Measurements from ENCODE around the gene ZNF514.

The ZNF514 gene

GRCh38 chr2:95174031-95174542 is 14.4 kb upstream of the ZNF514 start:
- WGBS, result 94% methylated on average over 2 of the region's 2 CpGs
- H2BK120ac ChIP-seq (ENCODE audit: low read depth, low read length), result no peak overlapping the region
- H4K8ac ChIP-seq (ENCODE audit: low read length), result no peak overlapping the region
- H4K91ac ChIP-seq (ENCODE audit: low read length), result no peak overlapping the region
- no peak overlapping the region for H3K9ac ChIP-seq (ENCODE audit: low read length)
- H3K9me3 ChIP-seq (ENCODE audit: control insufficient read depth, low read length), result no peaks in the 10 kb centered on the region
- no peak overlapping the region for H3K27ac ChIP-seq (ENCODE audit: low read length, poor library complexity, severe bottlenecking)
- H3K4ac ChIP-seq (ENCODE audit: low read depth in 1 of 2, low read length in 2 of 2), result no peak overlapping the region
- H3K4me2 ChIP-seq (ENCODE audit: low read length, poor library complexity, severe bottlenecking), result no peak overlapping the region
- H2BK5ac ChIP-seq (ENCODE audit: low read depth, low read length, poor library complexity, severe bottlenecking), result no peak overlapping the region
- no peak overlapping the region for H3K23ac ChIP-seq (ENCODE audit: low read length in 2 of 2)
- H3K36me3 ChIP-seq (ENCODE audit: control insufficient read depth in 1 of 2, insufficient read depth in 2 of 2, low read depth in 1 of 2, low read length in 2 of 2), result peaks cover 18 to 31% of the 10 kb centered on the region in 2 experiments
- no peaks in the 10 kb centered on the region for H3K27me3 ChIP-seq (ENCODE audit: control insufficient read depth in 1 of 2, insufficient read depth in 1 of 2, low read length in 2 of 2)
- no peak overlapping the region for H3K18ac ChIP-seq (ENCODE audit: low read depth in 1 of 2, low read length in 2 of 2)
- no peak overlapping the region for H2BK12ac ChIP-seq (ENCODE audit: low read length in 2 of 2)
- DNase-seq, result no peak
- H2AFZ ChIP-seq (ENCODE audit: low read depth, low read length), result no peak overlapping the region
- no peak overlapping the region for H2AK5ac ChIP-seq (ENCODE audit: low read length, severe bottlenecking)
- H3K4me1 ChIP-seq (ENCODE audit: control insufficient read depth, insufficient read depth, low read depth, low read length), result no peaks in the 10 kb centered on the region
- no peak overlapping the region for H3K4me3 ChIP-seq (ENCODE audit: insufficient read depth in 1 of 2, low read depth in 1 of 2, low read length in 2 of 2)
- no peak overlapping the region for H2BK15ac ChIP-seq (ENCODE audit: low read depth, poor library complexity, severe bottlenecking)
- H3K79me1 ChIP-seq (replicated peaks; ENCODE audit: low read length, poor library complexity, severe bottlenecking), result peaks cover 42% of the 10 kb centered on the region
- no peak overlapping the region for H3K14ac ChIP-seq (ENCODE audit: low read length in 2 of 2)

GRCh38 chr2:95171902-95172301 is 12.3 kb upstream of the ZNF514 start:
- no peak overlapping the region for H3K27ac ChIP-seq (ENCODE audit: low read length, poor library complexity, severe bottlenecking)
- H4K8ac ChIP-seq (ENCODE audit: low read length), result no peak overlapping the region
- no peak overlapping the region for H3K14ac ChIP-seq (ENCODE audit: low read length in 2 of 2)
- H2AFZ ChIP-seq (ENCODE audit: low read depth, low read length), result no peak overlapping the region
- 84% methylated on average over 7 of the region's 7 CpGs for WGBS
- H2BK12ac ChIP-seq (ENCODE audit: low read length in 2 of 2), result no peak overlapping the region
- no peak overlapping the region for H2BK5ac ChIP-seq (ENCODE audit: low read depth, low read length, poor library complexity, severe bottlenecking)
- H3K9ac ChIP-seq (ENCODE audit: low read length), result no peak overlapping the region
- H3K18ac ChIP-seq (ENCODE audit: low read depth in 1 of 2, low read length in 2 of 2), result no peak overlapping the region
- no peak overlapping the region for H3K4me3 ChIP-seq (ENCODE audit: insufficient read depth in 1 of 2, low read depth in 1 of 2, low read length in 2 of 2)
- H2BK15ac ChIP-seq (ENCODE audit: low read depth, poor library complexity, severe bottlenecking), result no peak overlapping the region
- H3K36me3 ChIP-seq (ENCODE audit: control insufficient read depth in 1 of 2, insufficient read depth in 2 of 2, low read depth in 1 of 2, low read length in 2 of 2), result peaks cover 10% of the 10 kb centered on the region in 2 experiments
- peaks cover 45% of the 10 kb centered on the region for H3K79me1 ChIP-seq (replicated peaks; ENCODE audit: low read length, poor library complexity, severe bottlenecking)
- no peak overlapping the region for H3K4ac ChIP-seq (ENCODE audit: low read depth in 1 of 2, low read length in 2 of 2)
- no peak overlapping the region for H2AK5ac ChIP-seq (ENCODE audit: low read length, severe bottlenecking)
- no peak overlapping the region for H2BK120ac ChIP-seq (ENCODE audit: low read depth, low read length)
- no peaks in the 10 kb centered on the region for H3K4me1 ChIP-seq (ENCODE audit: control insufficient read depth, insufficient read depth, low read depth, low read length)
- H3K4me2 ChIP-seq (ENCODE audit: low read length, poor library complexity, severe bottlenecking), result no peak overlapping the region
- H3K23ac ChIP-seq (ENCODE audit: low read length in 2 of 2), result no peak overlapping the region
- H4K91ac ChIP-seq (ENCODE audit: low read length), result no peak overlapping the region
- no peak for DNase-seq
- H3K9me3 ChIP-seq (ENCODE audit: control insufficient read depth, low read length), result no peaks in the 10 kb centered on the region
- no peaks in the 10 kb centered on the region for H3K27me3 ChIP-seq (ENCODE audit: control insufficient read depth in 1 of 2, insufficient read depth in 1 of 2, low read length in 2 of 2)

- Histone ChIP-seq H2BK120ac (ENCODE audit: low read depth, low read length) (no peak overlapping the region), H3K4me1 (ENCODE audit: control insufficient read depth, insufficient read depth, low read depth, low read length) (no peaks in the 10 kb centered on the region), H3K36me3 (ENCODE audit: control insufficient read depth in 1 of 2, insufficient read depth in 2 of 2, low read depth in 1 of 2, low read length in 2 of 2) (peaks cover 0 to 3% of the 10 kb centered on the region in 2 experiments), H3K9me3 (ENCODE audit: control insufficient read depth, low read length) (no peaks in the 10 kb centered on the region), H3K9ac (ENCODE audit: low read length) (peak overlapping the region; percentile 97), H3K4me3 (ENCODE audit: insufficient read depth in 1 of 2, low read depth in 1 of 2, low read length in 2 of 2) (peak overlapping the region; percentile 93 to 96), H2BK5ac (ENCODE audit: low read depth, low read length, poor library complexity, severe bottlenecking) (no peak overlapping the region), H2AFZ (ENCODE audit: low read depth, low read length) (peak overlapping the region; percentile 98), H2AK5ac (ENCODE audit: low read length, severe bottlenecking) (peak overlapping the region; percentile 15), H3K79me1 (replicated peaks; ENCODE audit: low read length, poor library complexity, severe bottlenecking) (peaks cover 32% of the 10 kb centered on the region), H4K91ac (ENCODE audit: low read length) (no peak overlapping the region), H3K23ac (ENCODE audit: low read length in 2 of 2) (peak overlapping the region in 1 of 2 experiments; percentile 99), H3K18ac (ENCODE audit: low read depth in 1 of 2, low read length in 2 of 2) (peak overlapping the region; percentile 10 to 97), H2BK12ac (ENCODE audit: low read length in 2 of 2) (no peak overlapping the region), H3K4me2 (ENCODE audit: low read length, poor library complexity, severe bottlenecking) (peak overlapping the region; percentile 73), H3K14ac (ENCODE audit: low read length in 2 of 2) (peak overlapping the region in 1 of 2 experiments; percentile 99), H4K8ac (ENCODE audit: low read length) (peak overlapping the region; percentile 78), H3K27ac (ENCODE audit: low read length, poor library complexity, severe bottlenecking) (peak overlapping the region; percentile 31), H3K27me3 (ENCODE audit: control insufficient read depth in 1 of 2, insufficient read depth in 1 of 2, low read length in 2 of 2) (no peaks in the 10 kb centered on the region), H2BK15ac (ENCODE audit: low read depth, poor library complexity, severe bottlenecking) (no peak overlapping the region), H3K4ac (ENCODE audit: low read depth in 1 of 2, low read length in 2 of 2) (peak overlapping the region in 1 of 2 experiments; percentile 83)
- 41% methylated on average over 5 of the region's 16 CpGs for WGBS
- DNase-seq, result no peak
Observed at GRCh38 chr2:95166065-95166763, 6.6 kb upstream of the ZNF514 start.

DNA sequence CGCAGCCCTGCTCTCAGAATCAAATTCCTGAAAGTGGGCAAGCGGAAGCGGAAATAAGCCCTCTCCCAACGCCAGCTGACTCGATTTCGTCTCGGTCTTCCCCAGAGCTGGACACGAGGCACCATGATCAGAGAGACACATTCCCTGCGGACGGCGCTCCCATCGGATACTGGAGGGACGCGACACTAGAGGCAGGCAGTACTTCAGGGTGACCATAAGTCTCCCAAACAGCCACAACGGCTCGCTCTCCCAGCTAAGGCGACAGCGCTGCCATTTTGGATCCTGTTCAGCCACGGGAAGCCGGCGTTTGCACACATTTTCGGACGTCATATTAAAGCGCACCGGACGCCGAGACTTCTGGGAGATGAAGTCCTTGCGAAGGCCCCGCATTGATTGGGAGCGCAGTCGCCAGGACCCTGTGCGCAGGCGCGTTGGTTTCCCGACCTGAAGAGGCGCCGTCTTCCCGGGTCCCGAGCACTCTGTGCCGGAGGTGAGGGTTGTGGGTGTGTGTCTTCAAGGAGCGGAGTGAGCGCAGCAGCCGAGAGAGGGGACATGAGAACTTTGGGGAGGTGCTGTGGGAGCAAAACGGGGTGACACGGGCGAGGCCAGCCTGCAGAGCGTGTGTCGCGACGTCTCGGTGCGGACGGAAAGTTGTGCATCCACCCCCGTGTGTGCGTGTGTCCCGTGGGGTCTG is 5.9 kb upstream of the ZNF514 start, which contains the start of gene ZNF2:
ZNF2 (plus strand) TSS at position 439 of the 694 bp plus-strand sequence. CDS start 10,418 bp downstream, outside the sequence.
- Histone ChIP-seq H3K9ac (ENCODE audit: low read length) (peak within 1 kb of the TSS; percentile 97), H3K27ac (ENCODE audit: low read length, poor library complexity, severe bottlenecking) (peak within 1 kb of the TSS; percentile 95), H2BK15ac (ENCODE audit: low read depth, poor library complexity, severe bottlenecking) (no peak within 1 kb of the TSS), H2BK5ac (ENCODE audit: low read depth, low read length, poor library complexity, severe bottlenecking) (peak within 1 kb of the TSS; percentile 94), H4K8ac (ENCODE audit: low read length) (peak within 1 kb of the TSS; percentile 98), H3K4ac (ENCODE audit: low read depth in 1 of 2, low read length in 2 of 2) (peak within 1 kb of the TSS; percentile 91 to 93), H3K14ac (ENCODE audit: low read length in 2 of 2) (peak within 1 kb of the TSS in 1 of 2 experiments; percentile 99), H3K9me3 (ENCODE audit: control insufficient read depth, low read length) (no peaks in the 10 kb centered on the region), H3K4me1 (ENCODE audit: control insufficient read depth, insufficient read depth, low read depth, low read length) (no peaks in the 10 kb centered on the region), H2BK120ac (ENCODE audit: low read depth, low read length) (peak within 1 kb of the TSS; percentile 86), H2BK12ac (ENCODE audit: low read length in 2 of 2) (peak within 1 kb of the TSS in 1 of 2 experiments; percentile 83), H3K27me3 (ENCODE audit: control insufficient read depth in 1 of 2, insufficient read depth in 1 of 2, low read length in 2 of 2) (no peaks in the 10 kb centered on the region), H2AFZ (ENCODE audit: low read depth, low read length) (peak within 1 kb of the TSS; percentile 98), H3K4me2 (ENCODE audit: low read length, poor library complexity, severe bottlenecking) (peak within 1 kb of the TSS; percentile 89), H3K36me3 (ENCODE audit: control insufficient read depth in 1 of 2, insufficient read depth in 2 of 2, low read depth in 1 of 2, low read length in 2 of 2) (peaks cover 0 to 3% of the 10 kb centered on the region in 2 experiments), H3K23ac (ENCODE audit: low read length in 2 of 2) (peak within 1 kb of the TSS in 1 of 2 experiments; percentile 99), H3K18ac (ENCODE audit: low read depth in 1 of 2, low read length in 2 of 2) (peak within 1 kb of the TSS; percentile 97 to 100), H3K4me3 (ENCODE audit: insufficient read depth in 1 of 2, low read depth in 1 of 2, low read length in 2 of 2) (peak within 1 kb of the TSS; percentile 93 to 96), H2AK5ac (ENCODE audit: low read length, severe bottlenecking) (peak within 1 kb of the TSS; percentile 15), H3K79me1 (replicated peaks; ENCODE audit: low read length, poor library complexity, severe bottlenecking) (peaks cover 29% of the 10 kb centered on the region), H4K91ac (ENCODE audit: low read length) (peak within 1 kb of the TSS; percentile 94)
- DNase-seq, result peak; percentile 98
- WGBS, result under 1% methylated on average over 54 of the region's 56 CpGs

Data from mesenchymal stem cell (in vitro differentiated cells and primary cell).